ENCODE results near the gene KIAA0930. TPM values are rescaled to one million over a fixed set of nuclear protein-coding genes. Genes with fewer than 3 reads are reported as not detected.
"Not testable (repeated sequence)": the region's sequence is repeated elsewhere in the genome, so short reads cannot be mapped to it uniquely, and the experiment has no call there.

Gene KIAA0930
- polyA plus RNA-seq, 1 donor from 2014 or later = 3.3 TPM

DNA sequence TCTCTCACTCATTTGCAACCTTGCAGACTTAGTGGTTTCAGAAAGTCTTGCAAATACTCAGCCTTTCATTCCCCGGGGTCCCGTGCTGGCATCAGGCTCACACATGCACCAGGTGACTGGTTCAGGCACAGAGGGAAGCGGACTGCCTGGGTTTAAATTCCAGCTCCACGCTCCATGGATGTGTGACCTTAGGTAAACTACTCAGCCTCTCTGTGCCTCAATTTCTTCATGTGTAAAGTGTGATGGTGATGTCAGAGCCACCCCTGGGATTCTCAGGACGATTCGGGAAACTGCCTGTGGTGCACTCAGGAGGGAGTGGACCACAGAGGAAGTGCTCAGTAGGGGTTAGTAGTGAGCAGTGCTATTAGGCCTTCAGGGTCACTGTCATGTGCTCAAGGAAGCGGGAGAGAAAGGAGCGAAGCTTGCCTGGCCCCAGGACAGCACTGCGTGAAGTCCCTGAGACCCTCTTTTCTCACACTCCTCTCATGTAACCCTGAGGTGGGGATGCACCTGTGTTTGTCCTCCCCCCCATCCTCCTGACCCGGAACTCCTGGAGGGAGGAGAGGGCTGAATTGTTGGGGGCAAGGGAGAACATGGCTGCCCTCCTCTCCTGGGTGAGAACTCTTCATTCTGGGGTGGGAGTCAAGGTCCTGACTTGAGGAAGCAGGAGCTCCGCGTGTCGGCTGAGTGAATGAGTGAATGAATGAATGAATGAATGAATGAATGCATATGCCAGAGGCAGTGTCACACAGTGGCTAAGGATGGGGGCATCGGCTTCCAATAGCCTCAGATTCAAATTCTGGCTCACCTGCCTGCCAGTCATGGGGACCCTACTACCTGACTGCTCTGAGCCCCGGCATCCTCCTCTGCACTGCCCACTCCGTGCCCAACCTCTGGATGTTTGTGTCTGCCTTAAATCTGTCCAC is 29.7 kb upstream of the KIAA0930 start:
- Mint-ChIP-seq H3K4me1 (peaks cover 3 to 6% (median 5%) of the 10 kb centered on the region in 3 donors), H3K27me3 (peaks cover 13% of the 10 kb centered on the region), H3K27ac (peak overlapping the region in 2 of 3 donors; percentile 42 to 69), H3K36me3 (peaks cover 1% of the 10 kb centered on the region), H3K4me3 (peak overlapping the region in 3 of 4 donors; percentile 79 to 91 (median 88)), H3K9me3 (no peaks in the 10 kb centered on the region)

GRCh38 chr22:45268958-45269844 is 28.5 kb upstream of the KIAA0930 start:
- H3K4me1 Mint-ChIP-seq = peaks cover 3 to 7% (median 5%) of the 10 kb centered on the region in 3 donors
- peaks cover 1% of the 10 kb centered on the region for H3K36me3 Mint-ChIP-seq
- no peaks in the 10 kb centered on the region for H3K9me3 Mint-ChIP-seq

GRCh38 chr22:45268167-45268957 is 27.7 kb upstream of the KIAA0930 start:
- H3K4me1 Mint-ChIP-seq = peaks cover 10 to 14% (median 13%) of the 10 kb centered on the region in 3 donors
- peak overlapping the region in 2 of 3 donors; percentile 16 to 59 for H3K27ac Mint-ChIP-seq
- peaks cover 16% of the 10 kb centered on the region for H3K27me3 Mint-ChIP-seq
- H3K4me3 Mint-ChIP-seq = peak overlapping the region; percentile 65 to 84 (median 76)
- H3K9me3 Mint-ChIP-seq = no peaks in the 10 kb centered on the region
- H3K36me3 Mint-ChIP-seq = no peaks in the 10 kb centered on the region

More at GRCh38 chr22:45268958-45269844, 28.5 kb upstream of the KIAA0930 start:
- peaks cover 13% of the 10 kb centered on the region for H3K27me3 Mint-ChIP-seq
- H3K4me3 Mint-ChIP-seq = peak overlapping the region; percentile 75 to 91 (median 84)
- peak overlapping the region; percentile 16 to 67 (median 42) for H3K27ac Mint-ChIP-seq

- no peak overlapping the region for H3K27ac Mint-ChIP-seq
These were observed 24.8 kb upstream of the KIAA0930 start for GRCh38 chr22:45265535-45265934.

DNA sequence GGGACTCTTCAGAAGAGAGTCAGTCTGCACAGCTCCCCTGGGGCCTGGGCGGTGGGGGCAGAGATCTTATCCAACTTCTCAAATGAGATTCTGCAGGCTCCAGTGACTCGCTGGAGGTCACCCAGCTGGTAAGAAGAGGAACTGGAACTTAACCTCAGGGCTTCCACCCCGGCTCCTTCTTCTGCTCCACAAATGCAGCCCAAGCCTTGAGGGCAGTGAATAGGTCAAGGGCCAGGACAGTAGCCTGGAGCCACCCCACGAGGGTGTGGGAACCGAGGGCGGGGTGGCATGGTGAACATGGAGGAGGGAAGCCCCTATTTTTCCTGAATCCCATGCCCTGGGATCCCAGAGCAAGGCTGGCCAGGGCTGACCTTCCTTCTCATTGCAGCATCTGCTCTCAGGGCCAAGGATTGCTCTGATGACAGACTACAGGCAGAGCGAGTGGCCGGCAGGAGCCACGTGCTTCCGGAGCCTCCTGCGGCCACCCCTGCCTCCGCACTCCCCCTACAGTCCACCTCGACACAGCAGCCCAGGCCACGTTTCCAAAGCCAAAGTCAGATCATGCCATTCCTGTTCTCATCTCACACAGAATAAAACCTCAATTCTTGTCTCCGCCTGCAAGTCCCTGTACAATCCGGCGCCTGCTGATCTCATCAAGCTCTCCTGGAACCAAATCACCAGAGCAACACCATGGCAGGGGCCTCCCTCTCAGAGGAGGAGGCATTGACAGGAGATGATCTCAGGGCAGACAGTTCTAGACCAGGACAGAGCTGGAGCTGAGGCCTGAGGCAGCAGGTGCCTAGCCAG is 23.0 kb upstream of the KIAA0930 start:
- no peaks in the 10 kb centered on the region for H3K9me3 Mint-ChIP-seq
- no peaks in the 10 kb centered on the region for H3K36me3 Mint-ChIP-seq
- peaks cover 29 to 32% (median 30%) of the 10 kb centered on the region in 3 donors for H3K4me1 Mint-ChIP-seq
- peak overlapping the region; percentile 69 to 95 (median 85) for H3K4me3 Mint-ChIP-seq
- peaks cover 8% of the 10 kb centered on the region for H3K27me3 Mint-ChIP-seq
- peak overlapping the region; percentile 41 to 85 (median 82) for H3K27ac Mint-ChIP-seq

More at GRCh38 chr22:45265535-45265934, 24.8 kb upstream of the KIAA0930 start:
- Mint-ChIP-seq H3K4me1 (peaks cover 26 to 31% (median 31%) of the 10 kb centered on the region in 3 donors), H3K9me3 (no peaks in the 10 kb centered on the region), H3K27me3 (peaks cover 13% of the 10 kb centered on the region), H3K4me3 (no peak overlapping the region), H3K36me3 (no peaks in the 10 kb centered on the region)

GRCh38 chr22:45262931-45263462 is 22.3 kb upstream of the KIAA0930 start:
- Mint-ChIP-seq H3K27me3 (peaks cover 8% of the 10 kb centered on the region), H3K4me1 (peaks cover 29 to 32% (median 30%) of the 10 kb centered on the region in 3 donors), H3K4me3 (peak overlapping the region; percentile 69 to 95 (median 85)), H3K36me3 (no peaks in the 10 kb centered on the region), H3K9me3 (no peaks in the 10 kb centered on the region), H3K27ac (peak overlapping the region; percentile 41 to 85 (median 82))

GRCh38 chr22:45262195-45262930 is 21.7 kb upstream of the KIAA0930 start:
- H3K4me1 Mint-ChIP-seq = peaks cover 29 to 32% (median 30%) of the 10 kb centered on the region in 3 donors
- peaks cover 8% of the 10 kb centered on the region for H3K27me3 Mint-ChIP-seq
- peak overlapping the region; percentile 67 to 94 (median 72) for H3K4me3 Mint-ChIP-seq
- no peaks in the 10 kb centered on the region for H3K9me3 Mint-ChIP-seq
- peak overlapping the region in 2 of 3 donors; percentile 23 to 82 for H3K27ac Mint-ChIP-seq
- no peaks in the 10 kb centered on the region for H3K36me3 Mint-ChIP-seq

DNA sequence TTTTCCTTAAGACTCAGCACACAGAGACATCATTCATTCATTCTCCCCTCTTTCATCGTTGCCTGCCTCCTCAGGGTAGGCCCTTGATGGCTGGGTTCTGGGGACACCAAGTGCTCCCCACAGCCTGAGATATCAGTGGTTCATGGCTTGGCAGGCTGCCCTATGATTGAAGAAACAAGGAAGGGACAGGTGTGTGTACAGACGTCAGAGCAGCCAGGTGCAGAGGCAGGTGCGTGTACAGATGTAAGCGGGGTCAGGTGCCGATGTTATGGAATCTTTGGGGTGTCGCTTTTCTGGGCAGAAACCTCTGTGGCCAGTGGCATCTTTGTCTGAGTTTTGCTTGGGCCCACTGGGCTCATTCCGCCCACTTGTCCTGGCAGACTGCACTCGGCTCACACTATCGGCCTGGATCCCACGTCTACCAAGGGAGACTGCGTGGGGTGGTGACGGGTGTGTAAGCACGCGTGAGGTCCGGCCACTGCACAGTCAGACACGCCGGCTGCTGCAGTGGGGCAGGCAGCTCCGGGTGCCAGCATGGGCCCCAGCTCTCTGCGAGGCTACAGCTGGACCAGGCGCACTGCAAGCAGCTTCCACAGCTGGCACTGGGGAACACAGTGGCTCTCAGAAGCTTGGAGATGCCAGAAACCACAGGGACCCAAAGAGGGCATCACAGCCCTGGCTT is 20.9 kb upstream of the KIAA0930 start:
- no peaks in the 10 kb centered on the region for H3K36me3 Mint-ChIP-seq
- H3K4me1 Mint-ChIP-seq = peaks cover 27 to 30% (median 30%) of the 10 kb centered on the region in 3 donors
- peak overlapping the region in 1 of 3 donors; percentile 25 for H3K27ac Mint-ChIP-seq
- H3K27me3 Mint-ChIP-seq = peaks cover 8% of the 10 kb centered on the region
- H3K9me3 Mint-ChIP-seq = no peaks in the 10 kb centered on the region
- H3K4me3 Mint-ChIP-seq = peak overlapping the region in 3 of 4 donors; percentile 60 to 69 (median 63)

DNA sequence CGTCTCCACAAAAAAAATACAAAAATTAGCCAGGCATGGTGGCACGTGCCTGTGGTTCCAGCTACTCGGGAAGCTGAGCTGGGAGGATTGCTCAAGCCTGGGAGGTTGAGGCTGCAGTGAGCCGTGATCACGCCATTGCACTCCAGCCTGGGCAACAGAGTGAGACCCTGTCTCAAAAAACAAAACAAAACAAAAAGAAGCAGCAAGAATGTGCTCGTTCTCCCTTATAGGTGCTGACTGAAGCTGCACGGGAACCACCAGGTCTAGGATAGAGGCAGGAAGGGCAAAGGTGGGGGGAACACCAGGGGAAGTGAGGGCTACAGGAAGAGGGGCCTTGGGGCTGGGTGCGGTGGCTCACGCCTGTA is 19.7 kb upstream of the KIAA0930 start:
- peaks cover 28 to 30% (median 30%) of the 10 kb centered on the region in 3 donors for H3K4me1 Mint-ChIP-seq
- not testable (repeated sequence) for H3K4me3 Mint-ChIP-seq, H3K27ac Mint-ChIP-seq

GRCh38 chr22:45259754-45260394 is 19.2 kb upstream of the KIAA0930 start:
- no peaks in the 10 kb centered on the region for H3K36me3 Mint-ChIP-seq
- peaks cover 29 to 31% (median 30%) of the 10 kb centered on the region in 3 donors for H3K4me1 Mint-ChIP-seq
- no peaks in the 10 kb centered on the region for H3K9me3 Mint-ChIP-seq
- peak overlapping the region in 1 of 3 donors; percentile 67 for H3K27ac Mint-ChIP-seq
- peaks cover 8% of the 10 kb centered on the region for H3K27me3 Mint-ChIP-seq
- no peak overlapping the region for H3K4me3 Mint-ChIP-seq

More for the DNA sequence above, 19.7 kb upstream of the KIAA0930 start:
- not testable (repeated sequence) for H3K36me3 Mint-ChIP-seq, H3K9me3 Mint-ChIP-seq, H3K27me3 Mint-ChIP-seq

DNA sequence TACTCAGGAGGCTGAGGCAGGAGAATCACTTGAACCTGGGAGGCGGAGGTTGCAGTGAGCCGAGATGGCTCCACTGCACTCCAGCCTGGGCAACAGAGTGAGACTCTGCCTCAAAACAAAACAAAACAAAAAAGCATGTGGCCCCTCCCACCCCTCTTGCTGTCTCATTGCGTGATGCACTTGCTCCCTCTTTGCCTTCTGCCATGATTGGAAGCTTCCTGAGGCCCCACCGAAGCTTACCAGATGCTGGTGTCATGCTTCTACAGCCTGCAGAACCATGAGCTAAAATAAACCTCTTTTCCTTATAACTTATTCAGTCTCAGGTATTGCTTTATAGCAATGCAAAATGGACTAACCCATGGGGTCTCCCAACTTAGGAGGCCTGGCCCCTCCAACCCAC is 17.2 kb upstream of the KIAA0930 start:
- peak overlapping the region in 1 of 3 donors; percentile 80 for H3K27ac Mint-ChIP-seq
- H3K36me3 Mint-ChIP-seq, H3K27me3 Mint-ChIP-seq, H3K4me3 Mint-ChIP-seq, H3K9me3 Mint-ChIP-seq: not testable (repeated sequence)
- peaks cover 18 to 21% (median 20%) of the 10 kb centered on the region in 3 donors for H3K4me1 Mint-ChIP-seq

- Mint-ChIP-seq H3K27me3 (peaks cover 8% of the 10 kb centered on the region), H3K9me3 (no peaks in the 10 kb centered on the region), H3K4me1 (peaks cover under 1 to 6% (median 5%) of the 10 kb centered on the region in 3 donors), H3K4me3 (peak overlapping the region in 1 of 4 donors; percentile 2), H3K36me3 (no peaks in the 10 kb centered on the region), H3K27ac (no peak overlapping the region)
These were observed 14.1 kb upstream of the KIAA0930 start for GRCh38 chr22:45254789-45255278.
